MM.1S (cell line): ENCODE measurements around the gene AKR1A1.
"Not testable (repeated sequence)": the region's sequence is repeated elsewhere in the genome, so short reads cannot be mapped to it uniquely, and the experiment has no call there.

Experiments
- CTCF ChIP-seq: fragments of 300-600 bp; sonication (generic); IDR thresholded peaks from 2 replicates; pipeline ENCODE4 v1.5.1; 2016; ENCODE audit warnings: antibody characterized with exemption, low read length, mixed read lengths
- EZH2 ChIP-seq: fragments of 300-600 bp; sonication (generic); optimal IDR thresholded peaks from 2 replicates; pipeline ENCODE3; 2017; ENCODE audit warnings: low read depth, mild to moderate bottlenecking, antibody characterized with exemption, low read length, mixed read lengths
- EZH2phosphoT487 ChIP-seq: fragments of 300-600 bp; sonication (generic); IDR thresholded peaks from 2 replicates; pipeline ENCODE4 v1.6.1; 2018; ENCODE audit warnings: antibody characterized with exemption, low read length

DNA sequence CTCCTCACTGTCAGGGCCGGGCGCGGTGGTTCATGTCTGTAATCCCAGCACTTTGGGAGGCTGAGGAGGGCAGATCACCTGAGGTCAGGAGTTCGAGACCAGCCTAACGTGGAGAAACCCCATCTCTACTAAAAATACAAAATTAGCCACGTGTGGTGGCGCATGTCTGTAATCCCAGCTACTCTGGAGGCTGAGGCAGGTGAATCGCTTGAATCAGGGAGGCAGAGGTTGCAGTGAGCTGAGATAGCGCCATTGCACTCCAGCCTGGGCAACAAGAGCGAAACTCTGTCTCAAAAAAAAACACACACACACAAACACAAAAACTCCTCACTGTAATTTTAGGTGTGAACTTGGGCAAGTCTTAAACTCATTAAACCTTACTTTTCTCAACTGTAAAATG lies 26.7 kb upstream of the AKR1A1 start:
- TF ChIP-seq EZH2phosphoT487, CTCF, EZH2: not testable (repeated sequence)
